ENCODE measurements around the gene TDRD7.

DNA sequence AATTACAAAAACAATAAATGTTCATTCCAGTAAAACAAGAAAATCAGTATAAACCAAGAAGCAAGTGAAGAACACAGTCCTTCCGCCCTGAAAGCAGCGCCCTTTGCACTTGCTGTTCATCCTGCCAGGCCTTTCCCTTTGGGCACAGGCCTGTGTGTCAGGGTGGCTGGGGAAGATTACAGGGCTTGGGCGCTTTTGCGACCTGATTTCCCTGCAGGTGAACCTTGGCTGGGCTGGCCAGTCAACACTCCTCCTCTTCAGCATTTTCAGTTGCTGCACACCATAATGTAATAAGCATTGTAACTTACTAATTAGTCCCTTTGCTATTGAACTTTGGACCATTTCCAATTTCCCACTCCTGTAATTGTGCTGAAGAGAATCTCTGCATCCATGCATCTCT lies 38.6 kb upstream of the TDRD7 start:
- TF ChIP-seq EZH2 (IDR thresholded peaks at IDR 0.05) (no peak), POLR2AphosphoS5 (IDR thresholded peaks at IDR 0.05; ENCODE audit: borderline replicate concordance, low read depth, low read length) (no peak)

Measured in SK-N-MC (cell line).